ENCODE measurements around the gene TMEM229A.

- TF ChIP-seq POLR2A (IDR thresholded peaks at IDR 0.05) (no peak), CTCF (IDR thresholded peaks at IDR 0.05) (no peak), EP300 (IDR thresholded peaks at IDR 0.05) (no peak)
Measured at GRCh38 chr7:123992913-123993518, 39.9 kb downstream of the TMEM229A start.

All from tibial nerve (tissue), 4 donors.